Mesendoderm (in vitro differentiated cells): ENCODE data around the gene SSX2. TPM values are rescaled to one million over a fixed set of nuclear protein-coding genes. Genes with fewer than 3 reads are reported as not detected.
"Not testable (repeated sequence)": the region's sequence is repeated elsewhere in the genome, so short reads cannot be mapped to it uniquely, and the experiment has no call there.

Experiments
- DNase-seq: peaks from one replicate; pipeline ENCODE4 v3.0.0; 2013
- H2AK5ac ChIP-seq: 2 replicates; pipeline ENCODE4 v1.6.1; 2013; ENCODE audit warnings: low read length, inconsistent platforms
- H2BK120ac ChIP-seq: 2 replicates; pipeline ENCODE4 v1.6.1; 2013; ENCODE audit warnings: low read depth, mild to moderate bottlenecking, low read length, moderate library complexity, mixed read lengths
- H2BK15ac ChIP-seq: replicated peaks from 2 replicates; pipeline ENCODE4 v1.6.1; 2013; ENCODE audit warnings: low read depth, mild to moderate bottlenecking, moderate library complexity
- H2BK5ac ChIP-seq: 2 replicates; pipeline ENCODE4 v1.6.1; 2013; ENCODE audit warnings: low read length, inconsistent platforms
- H3K18ac ChIP-seq: 2 replicates; pipeline ENCODE4 v1.6.1; 2013; ENCODE audit warnings: mild to moderate bottlenecking, low read length, mixed read lengths
- H3K23ac ChIP-seq: one replicate; pipeline ENCODE4 v1.6.1; 2013; ENCODE audit warnings: low read length
- H3K27ac ChIP-seq: 2 replicates; pipeline ENCODE4 v1.5.1; 2013; ENCODE audit warnings: low read depth, mild to moderate bottlenecking, inconsistent platforms, low read length, moderate library complexity
- H3K27me3 ChIP-seq: 2 replicates; pipeline ENCODE4 v1.6.1; 2013; ENCODE audit warnings: low read length, control low read depth, mild to moderate bottlenecking, inconsistent platforms; ENCODE audit not compliant: insufficient read depth, poor library complexity
- H3K36me3 ChIP-seq: 2 replicates; pipeline ENCODE4 v1.6.1; 2013; ENCODE audit warnings: low read length, inconsistent platforms; ENCODE audit not compliant: control insufficient read depth, insufficient read depth
- H3K4ac ChIP-seq: one replicate; pipeline ENCODE4 v1.6.1; 2013; ENCODE audit warnings: low read depth, mild to moderate bottlenecking, low read length, moderate library complexity
- H3K4me1 ChIP-seq: 2 replicates; pipeline ENCODE4 v1.6.1; 2013; ENCODE audit warnings: low read depth, low read length, inconsistent platforms; ENCODE audit not compliant: control insufficient read depth
- H3K4me2 ChIP-seq: 2 replicates; pipeline ENCODE4 v1.6.1; 2013; ENCODE audit warnings: low read length
- H3K4me3 ChIP-seq: 2 replicates; pipeline ENCODE4 v1.5.1; 2013; ENCODE audit warnings: mild to moderate bottlenecking, low read length
- H3K56ac ChIP-seq: one replicate; pipeline ENCODE4 v1.6.1; 2013; ENCODE audit warnings: low read length
- H3K79me1 ChIP-seq: 2 replicates; pipeline ENCODE4 v1.6.1; 2013; ENCODE audit warnings: low read length, inconsistent platforms
- H3K79me2 ChIP-seq: 2 replicates; pipeline ENCODE4 v1.6.1; 2013; ENCODE audit warnings: mild to moderate bottlenecking, low read length; ENCODE audit not compliant: control insufficient read depth, insufficient read depth
- H3K9ac ChIP-seq: 2 replicates; pipeline ENCODE4 v1.6.1; 2013; ENCODE audit warnings: low read length, inconsistent platforms
- H4K5ac ChIP-seq: one replicate; pipeline ENCODE4 v1.6.1; 2013; ENCODE audit warnings: low read length
- H4K8ac ChIP-seq: one replicate; pipeline ENCODE4 v1.6.1; 2013; ENCODE audit warnings: low read depth, mild to moderate bottlenecking, control low read depth, low read length, moderate library complexity
- WGBS: extraction: QIAGEN DNeasy Blood & Tissue Kit; methylation state at CpG from one replicate; pipeline ENCODE4 v1.1.7; 2013; ENCODE audit warnings: low lambda C conversion rate, missing lambda C conversion rate; ENCODE audit not compliant: insufficient coverage; ENCODE audit errors: extremely low coverage; 5-methylcytosine and 5-hydroxymethylcytosine counted together
- small RNA-seq: library from polyadenylated mRNA; stranded (forward); fragments of <200 nt; extraction: miRNeasy Mini kit (QIAGEN cat#:217004); gene quantifications from one replicate; pipeline ENCODE3, GENCODE V24; 2013; ENCODE audit not compliant: insufficient read depth

SSX2 gene

GRCh38 chrX:52650676-52651075, 56.3 kb downstream of the SSX2 start:
- H3K4me3 ChIP-seq, H3K79me1 ChIP-seq, H2BK5ac ChIP-seq, H3K27me3 ChIP-seq, H3K4ac ChIP-seq, H2AK5ac ChIP-seq, H3K27ac ChIP-seq, H4K8ac ChIP-seq, H3K36me3 ChIP-seq, H3K18ac ChIP-seq, H2BK15ac ChIP-seq, DNase-seq, H3K4me2 ChIP-seq, H3K79me2 ChIP-seq, H2BK120ac ChIP-seq, H4K5ac ChIP-seq, H3K4me1 ChIP-seq, H3K56ac ChIP-seq, H3K9ac ChIP-seq, H3K23ac ChIP-seq: not testable (repeated sequence)
- no CpG with 5 or more reads among the region's 3 CpGs for WGBS

DNA sequence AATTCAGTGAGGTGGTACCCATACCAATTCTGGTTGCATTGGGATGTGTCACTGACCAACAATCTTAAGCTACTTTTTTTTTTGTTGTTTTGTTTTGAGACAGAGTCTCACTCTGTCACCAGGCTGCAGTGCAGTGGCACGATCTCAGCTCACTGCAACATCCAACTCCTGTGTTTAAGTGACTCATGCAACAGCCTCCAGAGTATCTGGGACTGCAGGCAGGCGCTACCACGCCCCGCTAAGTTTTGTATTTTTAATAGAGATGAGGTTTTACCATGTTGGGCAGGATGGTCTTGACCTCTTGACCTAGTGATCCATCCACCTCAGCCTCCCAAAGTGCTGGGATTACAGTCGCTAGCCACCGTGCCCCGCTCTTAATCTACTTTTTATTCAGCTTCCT, 58.0 kb downstream of the SSX2 start:
- not testable (repeated sequence) for H4K8ac ChIP-seq, H4K5ac ChIP-seq, H3K4me1 ChIP-seq, H3K4me2 ChIP-seq, H2BK5ac ChIP-seq, H3K23ac ChIP-seq, H3K36me3 ChIP-seq, H2BK120ac ChIP-seq, H3K27me3 ChIP-seq, H3K27ac ChIP-seq, H3K79me2 ChIP-seq, H2BK15ac ChIP-seq, H3K79me1 ChIP-seq, H3K4me3 ChIP-seq, DNase-seq, H3K18ac ChIP-seq, H2AK5ac ChIP-seq, H3K9ac ChIP-seq, H3K4ac ChIP-seq, H3K56ac ChIP-seq
- no CpG with 5 or more reads among the region's 7 CpGs for WGBS

Small RNA genes within 50 kb of the gene (small RNA-seq; reads per million reads assigned to genes)
- not detected for gene AC244505.3
- gene AC244505.5: not detected
- gene AL450023.3: not detected
- gene RNA5SP504: not detected
